Left lung (tissue), 10 donors: ENCODE data around the gene CAMTA1. TPM values are rescaled to one million over a fixed set of nuclear protein-coding genes. Genes with fewer than 3 reads are reported as not detected.

ENCODE experiments used
- ATAC-seq: fragments of 200-7000 bp; cut with Tn5 transposase; one replicate; pipeline ENCODE4 v1.9.1; 2020; ENCODE audit warnings: moderate library complexity
- DNase-seq, 4 donors: peaks; one replicate each; pipeline ENCODE4 v3.0.0-alpha.2; 2013 to 2020
- H3K27ac ChIP-seq, 2 donors: fragments of 200-600 bp; sonication (generic) in 1 of 2; one replicate each; pipeline versions ENCODE4 v1.5.0 to v1.8.0; 2020 to 2021
- H3K27me3 ChIP-seq, 2 donors: fragments of 200-600 bp; sonication (generic) in 1 of 2; one replicate each; pipeline versions ENCODE4 v1.5.0 to v1.8.0; 2020 to 2021
- H3K36me3 ChIP-seq, 2 donors: fragments of 200-600 bp; sonication (generic) in 1 of 2; one replicate each; pipeline versions ENCODE4 v1.5.0 to v1.8.0; 2020 to 2021
- H3K4me1 ChIP-seq, 2 donors: fragments of 200-600 bp; one replicate each; pipeline ENCODE4 v1.8.0; 2021
- H3K4me3 ChIP-seq, 2 donors: fragments of 200-600 bp; sonication (generic) in 1 of 2; one replicate each; pipeline versions ENCODE4 v1.5.0 to v1.8.0; 2020 to 2021; ENCODE audit warnings: mild to moderate bottlenecking in 1 of 2
- H3K9me3 ChIP-seq, 2 donors: fragments of 200-600 bp; sonication (generic) in 1 of 2; one replicate each; pipeline versions ENCODE4 v1.5.0 to v1.8.0; 2020 to 2021
- intact Hi-C, 2 donors: fragments of 100-400 bp; cut with DNase I; formaldehyde crosslinking; loops; one replicate each; pipeline versions ENCODE4 v1.11.2 to v1.14.2; 2022
- polyA plus RNA-seq, 6 donors: library from polyadenylated mRNA; unstranded; fragments of 120-200 nt; gene quantifications; one replicate each; pipeline ENCODE4 v1.2.1, GENCODE V29; 2013; ENCODE audit not compliant: insufficient read length in 6 of 6
- total RNA-seq, 2 donors: library from RNA; stranded (reverse); fragmentation: NEBNext Ultra II Directional; extraction: Animal tissue kit (Norgen Biotek cat#: 25700); gene quantifications; one replicate each; pipeline ENCODE4 v1.2.1, GENCODE V29; 2021
- TF ChIP-seq, protein P1 (sequence below), 2 donors: fragments of 200-600 bp; sonication (generic) in 1 of 2; IDR thresholded peaks; one replicate each; pipeline versions ENCODE4 v1.5.0 to v1.8.0; 2021; ENCODE audit warnings: antibody characterized with exemption in 2 of 2
- donor health status: DM: no; HTN: yes; CAD: no.
- donor health status: DM: no; HTN: no; CAD: no.

CAMTA1 gene
- total and polyA plus RNA-seq, 8 donors = 42.7 to 69.1 (median 49.4) TPM

DNA sequence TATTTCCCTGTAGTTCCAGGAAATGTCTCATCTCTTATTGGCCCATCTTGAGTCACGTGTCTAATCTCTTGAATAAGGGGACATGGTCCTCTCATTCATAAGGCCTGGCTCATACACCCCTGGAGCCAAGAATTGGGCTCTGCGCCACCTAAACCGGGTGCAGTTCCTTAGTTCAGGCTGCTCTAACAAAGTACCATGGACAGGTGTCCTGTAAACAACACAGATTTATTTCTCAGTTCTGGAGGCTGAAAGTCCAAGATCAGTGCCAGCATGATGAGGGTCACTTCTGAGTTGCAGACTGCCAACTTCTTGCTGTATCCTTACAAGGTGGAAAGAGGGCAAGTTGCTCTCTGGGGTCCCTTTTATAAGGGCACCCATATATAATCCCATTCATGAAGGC is 925.6 kb downstream of the CAMTA1 start:
- no peaks in the 10 kb centered on the region for H3K9me3 ChIP-seq
- DNase-seq (no peak), ATAC-seq (no peak)
- no peak overlapping the region for H3K27ac ChIP-seq
- intact Hi-C loops = no loop called here
- H3K36me3 ChIP-seq = no peaks in the 10 kb centered on the region
- TF ChIP-seq, protein P1, sequence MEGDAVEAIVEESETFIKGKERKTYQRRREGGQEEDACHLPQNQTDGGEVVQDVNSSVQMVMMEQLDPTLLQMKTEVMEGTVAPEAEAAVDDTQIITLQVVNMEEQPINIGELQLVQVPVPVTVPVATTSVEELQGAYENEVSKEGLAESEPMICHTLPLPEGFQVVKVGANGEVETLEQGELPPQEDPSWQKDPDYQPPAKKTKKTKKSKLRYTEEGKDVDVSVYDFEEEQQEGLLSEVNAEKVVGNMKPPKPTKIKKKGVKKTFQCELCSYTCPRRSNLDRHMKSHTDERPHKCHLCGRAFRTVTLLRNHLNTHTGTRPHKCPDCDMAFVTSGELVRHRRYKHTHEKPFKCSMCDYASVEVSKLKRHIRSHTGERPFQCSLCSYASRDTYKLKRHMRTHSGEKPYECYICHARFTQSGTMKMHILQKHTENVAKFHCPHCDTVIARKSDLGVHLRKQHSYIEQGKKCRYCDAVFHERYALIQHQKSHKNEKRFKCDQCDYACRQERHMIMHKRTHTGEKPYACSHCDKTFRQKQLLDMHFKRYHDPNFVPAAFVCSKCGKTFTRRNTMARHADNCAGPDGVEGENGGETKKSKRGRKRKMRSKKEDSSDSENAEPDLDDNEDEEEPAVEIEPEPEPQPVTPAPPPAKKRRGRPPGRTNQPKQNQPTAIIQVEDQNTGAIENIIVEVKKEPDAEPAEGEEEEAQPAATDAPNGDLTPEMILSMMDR (IDR thresholded peaks at IDR 0.05) = no peak
- no peak overlapping the region for H3K4me3 ChIP-seq
- H3K27me3 ChIP-seq = peaks cover 0 to 26% of the 10 kb centered on the region in 2 donors
- H3K4me1 ChIP-seq = no peaks in the 10 kb centered on the region

DNA sequence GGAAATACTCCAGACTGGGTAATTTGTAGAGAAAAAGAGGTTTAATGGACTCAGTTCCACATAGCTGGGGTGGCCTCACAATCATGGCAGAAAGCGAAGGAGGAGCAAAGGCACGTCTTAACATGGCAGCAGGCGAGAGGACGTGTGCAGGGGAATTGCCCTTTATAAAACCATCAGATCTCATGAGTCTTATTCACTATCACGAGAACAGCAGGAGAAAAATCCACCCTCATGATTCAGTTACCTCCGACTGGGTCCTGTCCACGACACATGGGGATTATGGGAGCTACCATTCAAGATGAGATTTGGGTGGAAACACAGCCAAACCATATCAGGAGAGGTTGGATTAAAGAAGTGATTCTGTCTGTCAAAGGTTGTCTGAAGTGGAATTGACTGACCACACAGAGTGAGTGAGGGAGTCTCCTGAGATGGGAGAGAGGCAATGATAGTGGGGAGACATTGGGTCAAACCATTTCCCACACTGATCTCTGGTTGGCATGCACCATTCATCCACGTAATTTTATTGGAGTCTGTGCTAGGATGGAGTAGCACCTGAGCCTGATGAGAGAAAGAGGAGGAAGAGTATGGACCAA is 927.6 kb downstream of the CAMTA1 start:
- H3K27me3 ChIP-seq = peaks cover 0 to 6% of the 10 kb centered on the region in 2 donors
- intact Hi-C loops = no loop called here

DNA sequence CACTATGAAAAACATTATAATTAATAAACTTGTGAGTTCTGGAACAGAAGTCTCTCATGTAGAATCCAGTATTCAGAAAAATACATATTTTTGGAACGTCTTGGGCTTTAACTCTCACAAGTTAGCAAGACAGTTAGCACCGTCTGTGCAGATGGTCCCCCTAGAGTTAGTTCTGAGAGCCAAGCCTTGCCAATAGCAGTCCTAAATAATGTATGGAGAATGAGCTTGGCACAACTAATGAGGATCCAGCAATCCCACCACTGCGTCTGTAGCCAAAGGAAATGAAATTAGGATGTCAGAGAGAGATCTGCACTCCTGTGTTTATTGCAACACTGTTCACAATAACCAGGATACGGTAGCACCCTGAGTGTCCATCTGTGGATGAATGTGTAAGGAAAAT is 931.3 kb downstream of the CAMTA1 start:
- Histone ChIP-seq H3K4me3 (no peak overlapping the region), H3K36me3 (no peaks in the 10 kb centered on the region), H3K27me3 (no peaks in the 10 kb centered on the region), H3K27ac (no peak overlapping the region), H3K9me3 (no peaks in the 10 kb centered on the region), H3K4me1 (no peaks in the 10 kb centered on the region)
- intact Hi-C loops = no loop called here
- ATAC-seq = no peak
- no peak for DNase-seq
- TF ChIP-seq, protein P1 (IDR thresholded peaks at IDR 0.05) = no peak

More for the DNA sequence above, 927.6 kb downstream of the CAMTA1 start:
- TF ChIP-seq, protein P1 (IDR thresholded peaks at IDR 0.05) = no peak
- no peaks in the 10 kb centered on the region for H3K9me3 ChIP-seq
- H3K4me1 ChIP-seq = no peaks in the 10 kb centered on the region
- no peak overlapping the region for H3K4me3 ChIP-seq
- ATAC-seq (no peak), DNase-seq (no peak)
- no peaks in the 10 kb centered on the region for H3K36me3 ChIP-seq
- no peak overlapping the region for H3K27ac ChIP-seq

DNA sequence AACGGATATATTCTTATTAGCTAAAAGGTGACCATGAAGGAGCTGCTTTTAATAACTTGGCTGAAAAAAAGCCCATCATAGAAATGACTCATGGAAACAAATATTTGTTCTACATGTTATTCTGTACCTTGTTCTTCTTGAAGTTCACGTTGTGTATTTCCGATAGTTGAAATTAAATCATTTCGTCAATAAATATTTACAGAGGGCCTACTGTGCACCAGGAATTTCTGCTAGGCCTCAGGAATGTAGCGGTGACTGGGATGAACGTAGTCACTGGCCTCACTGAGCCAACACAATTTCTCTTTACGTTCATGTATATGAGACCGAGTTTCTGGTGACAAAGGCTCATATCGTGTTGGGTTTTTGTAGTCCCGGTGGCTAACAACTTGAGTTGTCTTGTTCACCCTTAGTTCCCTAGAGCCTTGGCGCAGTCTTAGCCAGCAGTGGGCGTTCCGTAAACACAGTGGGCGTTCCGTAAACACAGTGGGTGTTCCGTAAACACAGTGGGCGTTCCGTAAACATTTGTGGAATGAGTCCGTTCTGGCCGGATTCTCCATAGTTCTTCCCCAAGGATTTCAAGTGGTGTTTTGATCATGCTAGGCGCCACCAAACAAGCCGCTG is 932.6 kb downstream of the CAMTA1 start:
- intact Hi-C loops = no loop called here
- no peaks in the 10 kb centered on the region for H3K4me1 ChIP-seq
- H3K4me3 ChIP-seq = no peak overlapping the region
- TF ChIP-seq, protein P1 (IDR thresholded peaks at IDR 0.05) = no peak
- H3K27ac ChIP-seq = no peak overlapping the region
- no peak for DNase-seq
- no peaks in the 10 kb centered on the region for H3K9me3 ChIP-seq
- no peaks in the 10 kb centered on the region for H3K36me3 ChIP-seq
- H3K27me3 ChIP-seq = no peaks in the 10 kb centered on the region
- ATAC-seq = no peak

DNA sequence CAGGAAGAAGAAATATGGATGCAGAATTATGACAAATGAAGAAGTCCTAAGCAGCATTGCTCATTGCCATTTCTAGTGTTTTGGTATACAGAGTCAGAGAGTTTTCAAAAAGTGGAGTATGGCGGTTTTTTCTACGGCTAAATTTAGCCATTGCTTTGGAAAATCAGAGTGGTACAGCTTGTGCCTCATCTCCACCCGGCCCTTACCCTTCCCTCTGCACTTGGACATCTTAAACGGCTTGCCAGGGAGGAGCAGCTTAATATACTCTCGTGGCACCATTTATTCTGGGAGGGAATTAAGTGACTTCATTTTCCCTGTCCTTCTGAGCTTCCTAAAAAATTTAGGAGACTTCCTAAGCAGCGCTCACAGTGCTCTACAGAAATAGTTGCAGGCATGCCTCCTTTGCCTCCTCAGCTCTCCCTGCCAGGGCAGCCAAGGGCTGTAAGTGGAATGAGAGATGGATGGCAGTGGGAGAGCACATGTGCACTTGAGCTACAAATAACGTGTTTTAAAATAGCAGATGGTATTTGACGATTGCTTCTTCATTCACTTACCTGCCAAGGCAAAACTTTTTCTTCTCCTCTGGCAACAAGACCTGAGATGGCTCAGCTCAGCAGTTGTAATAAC is 934.3 kb downstream of the CAMTA1 start:
- DNase-seq (no peak), ATAC-seq (no peak)
- Histone ChIP-seq H3K4me3 (no peak overlapping the region), H3K36me3 (no peaks in the 10 kb centered on the region), H3K27me3 (no peaks in the 10 kb centered on the region), H3K27ac (no peak overlapping the region), H3K4me1 (no peaks in the 10 kb centered on the region), H3K9me3 (no peaks in the 10 kb centered on the region)
- TF ChIP-seq, protein P1 (IDR thresholded peaks at IDR 0.05) = no peak
- intact Hi-C loops = no loop called here
